Inflammatory macrophage (primary cell): ENCODE data around the gene MAST4.
"Not testable (repeated sequence)": the region's sequence is repeated elsewhere in the genome, so short reads cannot be mapped to it uniquely, and the experiment has no call there.

Experiments used
- DNase-seq, 2 donors: peaks; one replicate each; pipeline ENCODE4 v3.0.0-alpha.2; 2020 to 2022

The MAST4 gene

DNA sequence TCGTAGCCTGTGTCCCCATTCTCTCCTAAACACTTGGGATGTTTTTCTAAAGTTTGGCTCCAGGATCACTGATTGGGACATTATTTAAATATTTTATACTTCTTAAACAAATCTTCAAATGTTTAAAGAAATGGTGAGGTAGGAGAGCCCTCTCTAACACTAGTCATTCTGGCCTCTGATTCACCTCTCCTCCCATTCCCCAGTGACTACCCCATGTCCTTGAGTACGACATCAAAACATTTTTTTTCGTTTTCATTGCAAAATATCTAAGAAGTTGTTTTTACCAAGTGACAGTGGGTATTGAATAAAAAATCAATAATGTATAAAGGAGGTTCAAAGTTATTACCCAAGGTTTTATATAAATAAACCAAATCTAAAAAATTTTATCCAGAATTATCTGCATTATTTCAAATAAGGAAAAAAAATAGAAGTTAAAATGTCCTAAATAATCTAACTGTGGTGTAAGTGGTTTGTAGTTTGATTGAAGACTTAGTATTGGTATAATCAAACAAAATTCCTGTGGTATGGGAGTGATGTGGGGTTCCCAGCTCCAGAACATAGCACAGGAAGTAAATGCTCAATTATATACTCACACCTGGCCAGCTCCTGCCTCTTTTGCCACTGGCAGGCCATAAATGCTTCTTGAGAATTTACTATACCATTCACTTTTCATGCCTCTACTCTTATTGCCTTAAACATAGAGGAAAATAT, 51.1 kb downstream of the MAST4 start:
- no peak for DNase-seq

DNA sequence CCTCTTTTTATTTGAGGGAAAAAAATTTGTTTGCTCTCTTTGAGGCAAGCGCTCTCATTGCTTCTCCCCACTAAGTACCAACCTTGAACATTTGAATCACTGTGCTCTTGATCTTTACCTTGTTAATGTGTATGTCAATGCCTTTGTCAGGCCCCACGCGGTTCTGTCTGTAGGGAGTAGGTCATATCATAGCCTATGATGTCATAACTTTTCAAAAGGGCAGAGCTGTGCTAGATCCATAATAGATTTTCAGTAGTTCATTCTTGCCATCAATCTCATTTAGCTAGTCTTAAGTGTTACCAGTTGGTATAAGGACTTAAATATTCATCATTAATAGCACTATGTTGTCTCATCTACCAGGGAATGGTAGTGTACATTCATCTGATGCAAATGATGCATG, 56.6 kb downstream of the MAST4 start:
- no peak for DNase-seq

DNA sequence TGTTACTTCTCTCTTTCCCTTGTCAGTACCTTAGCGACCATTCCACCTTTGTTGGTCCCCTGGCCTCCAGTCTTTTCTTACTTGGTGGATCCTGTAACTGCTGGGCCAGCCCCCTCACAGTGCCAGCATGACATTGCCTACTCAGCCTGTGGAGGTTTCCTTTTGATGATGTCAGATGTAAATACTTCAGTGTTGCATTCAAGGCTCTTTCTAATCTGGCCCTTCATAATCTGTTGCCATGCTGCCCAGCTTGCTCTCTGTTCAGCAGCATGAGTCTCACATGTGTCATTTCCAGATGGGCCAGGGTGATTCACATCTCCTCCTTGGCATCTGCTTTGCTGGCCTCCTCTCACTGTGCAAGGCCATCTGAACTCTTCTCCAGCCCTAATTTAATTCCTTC, 57.1 kb downstream of the MAST4 start:
- DNase-seq = no peak

DNA sequence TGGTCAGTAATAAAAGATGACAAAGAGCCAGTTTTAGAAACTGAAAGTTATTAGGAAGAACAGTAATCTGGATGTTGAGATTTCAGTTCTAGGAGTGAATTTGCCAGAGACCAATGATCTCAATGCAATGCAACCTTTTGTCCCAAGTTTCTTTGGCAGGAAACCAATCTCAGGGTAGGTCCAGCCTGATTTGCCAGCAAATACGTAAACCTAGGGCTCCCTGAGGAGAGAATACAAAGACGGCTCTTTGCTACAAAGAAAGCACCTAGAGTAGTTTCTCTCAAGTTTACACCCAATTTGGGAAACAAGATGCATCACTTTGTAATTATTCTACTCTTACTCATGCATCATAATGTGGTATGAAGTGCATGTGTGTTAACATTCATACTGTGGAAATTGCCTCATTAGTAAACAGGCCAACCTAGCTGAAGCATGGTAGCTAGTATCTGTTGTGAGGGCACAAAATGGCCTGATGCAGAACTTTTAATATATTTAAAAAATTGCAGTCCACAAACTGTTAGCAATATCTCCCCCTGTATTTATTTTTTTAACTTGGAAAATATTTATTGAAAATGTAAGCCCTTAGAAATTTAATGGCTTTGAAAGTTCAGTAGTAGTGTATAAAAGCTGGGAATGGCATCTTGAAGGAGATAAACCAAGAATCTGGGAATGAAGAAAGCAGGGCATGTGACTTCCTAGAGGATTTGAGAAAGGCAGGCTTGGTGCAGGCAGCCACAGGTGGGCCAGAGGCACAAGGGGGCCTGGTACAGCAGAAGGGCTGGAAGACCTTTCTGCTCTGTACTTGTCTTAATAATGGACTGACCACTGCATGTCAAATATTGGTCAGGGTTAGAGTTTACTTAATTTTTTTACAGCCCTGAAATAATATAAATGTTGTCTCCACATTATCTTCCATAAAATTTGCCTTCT, 59.5 kb downstream of the MAST4 start:
- no peak for DNase-seq

DNA sequence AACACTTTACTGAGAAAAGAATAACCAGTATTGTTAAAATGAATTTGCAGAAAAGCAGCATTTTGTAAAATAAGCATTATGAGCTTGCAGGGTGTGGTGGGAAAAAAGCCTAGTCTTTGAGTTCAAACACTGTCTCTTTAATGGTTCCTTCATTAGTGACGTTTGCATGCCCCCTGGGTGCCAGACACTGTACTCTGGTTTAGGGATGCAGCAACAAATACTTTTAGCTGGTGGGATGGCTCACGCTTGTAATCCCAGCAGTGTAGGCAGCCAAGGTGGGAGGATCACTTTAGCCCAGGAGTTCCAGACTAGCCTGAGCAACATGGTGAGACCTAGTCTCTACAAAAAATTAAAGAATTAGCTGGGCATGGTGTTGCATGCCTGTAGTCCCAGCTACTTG, 62.3 kb downstream of the MAST4 start:
- DNase-seq = no peak

DNA sequence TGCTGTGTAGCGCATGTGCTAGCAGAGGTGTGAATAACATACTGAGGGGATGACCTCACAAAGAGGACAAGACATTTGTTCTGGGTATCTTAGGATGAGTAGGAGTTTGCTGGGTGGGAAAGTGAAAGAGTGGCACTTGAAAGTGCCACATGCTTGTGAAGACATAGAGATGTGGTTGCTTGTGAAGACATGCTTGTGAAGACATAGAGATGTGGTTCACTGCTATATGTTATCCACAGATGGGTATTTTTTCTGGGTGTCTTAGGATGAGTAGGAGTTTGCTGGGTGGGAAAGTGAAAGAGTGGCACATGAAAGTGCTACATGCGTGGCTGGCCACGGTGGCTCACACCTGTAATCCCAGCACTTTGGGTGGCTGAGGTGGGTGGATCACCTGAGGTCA, 63.6 kb downstream of the MAST4 start:
- DNase-seq = no peak

DNA sequence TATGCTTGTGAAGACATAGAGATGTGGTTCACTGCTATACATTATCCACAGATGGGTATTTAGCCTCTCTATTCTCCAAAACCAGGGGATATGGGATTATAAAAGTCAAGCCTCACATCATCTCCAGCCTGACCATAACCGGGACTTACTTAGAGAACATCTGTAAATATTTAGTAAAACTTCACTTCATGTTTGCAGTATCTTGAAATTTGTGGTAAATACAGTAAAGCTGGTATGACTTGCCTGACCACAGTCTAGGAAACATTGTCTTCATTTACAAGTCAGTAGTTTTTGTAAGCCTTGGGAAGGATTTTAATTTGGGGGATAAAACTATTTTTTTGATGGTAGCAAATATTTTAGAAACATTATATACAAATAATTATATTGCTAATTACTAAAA, 64.2 kb downstream of the MAST4 start:
- DNase-seq = no peak

DNA sequence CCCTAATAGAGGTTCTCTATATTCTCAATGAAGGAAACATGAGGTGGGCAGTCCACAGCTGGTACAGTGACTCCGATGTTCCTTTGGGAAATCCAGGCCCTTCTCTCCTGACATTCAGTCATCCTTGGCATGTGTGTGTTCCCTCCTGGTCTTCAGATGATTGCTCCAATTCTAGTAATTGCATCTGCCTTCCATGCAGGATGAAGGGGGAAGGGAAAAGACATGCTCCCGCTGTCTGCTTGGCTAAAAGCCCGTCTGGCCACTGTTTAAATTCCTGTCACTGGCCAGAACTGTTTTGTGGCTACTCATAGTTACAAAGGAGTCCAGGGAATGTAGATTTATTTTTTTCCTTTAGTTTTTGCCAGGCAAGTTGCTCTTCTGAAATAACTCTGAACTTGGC, 65.0 kb downstream of the MAST4 start:
- no peak for DNase-seq

DNA sequence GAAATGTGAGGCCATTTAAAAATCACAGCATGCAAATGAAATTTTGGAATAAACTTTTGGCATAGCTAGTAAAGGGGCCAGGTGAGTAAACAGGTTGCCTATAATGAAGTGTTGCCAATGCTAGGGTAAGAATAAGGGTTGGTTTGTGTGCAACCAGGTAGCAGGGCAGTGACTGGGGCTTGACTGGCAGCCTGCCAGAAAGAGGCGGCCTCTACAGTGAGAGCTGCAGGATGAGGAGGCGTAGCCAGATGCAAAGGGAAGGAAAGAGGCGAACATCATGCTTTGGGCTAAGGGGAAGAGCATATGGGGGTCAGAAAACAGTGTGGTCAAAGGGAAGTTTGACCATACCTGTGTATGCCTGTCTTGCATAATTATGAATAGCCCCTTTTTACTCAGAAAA, 70.6 kb downstream of the MAST4 start:
- peak in 1 of 2 donors; percentile 3 for DNase-seq

DNA sequence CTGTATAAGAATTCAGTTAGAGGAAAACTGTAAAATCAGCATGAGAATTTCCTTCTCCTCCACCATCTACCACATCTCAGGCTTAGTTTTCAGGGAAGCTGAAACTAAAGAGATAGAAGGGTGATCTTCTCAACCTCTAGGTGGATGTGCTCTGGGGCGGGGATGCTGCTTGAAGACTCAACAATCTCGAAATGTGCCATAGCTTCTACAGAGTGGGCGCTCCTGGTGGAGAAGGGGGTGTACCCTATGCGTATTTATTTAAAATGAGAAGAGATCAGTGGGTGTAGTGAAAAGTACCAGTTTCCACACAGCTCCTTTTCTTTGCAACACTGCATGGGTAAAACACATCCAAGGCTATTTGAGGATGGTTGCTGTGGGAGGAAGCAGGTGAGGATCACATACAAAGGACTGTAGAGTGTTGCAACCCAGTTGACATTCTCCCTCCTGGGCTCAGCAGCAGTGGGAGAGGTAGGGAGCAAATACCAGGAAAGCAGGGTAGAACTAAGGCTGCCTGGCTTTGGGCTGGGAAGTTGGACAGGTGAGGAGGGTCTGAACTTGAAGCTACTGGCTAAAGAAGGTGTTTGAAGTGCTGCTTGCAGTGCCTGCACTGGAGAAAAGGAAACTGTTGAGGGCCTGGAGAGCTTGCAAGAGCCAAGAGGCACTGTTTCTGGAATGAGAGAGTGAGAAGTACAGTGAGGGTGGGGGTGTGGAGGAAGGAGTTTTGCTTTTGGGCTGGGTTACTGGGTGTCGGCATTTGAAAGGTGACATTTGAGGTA, 73.1 kb downstream of the MAST4 start:
- DNase-seq = no peak

DNA sequence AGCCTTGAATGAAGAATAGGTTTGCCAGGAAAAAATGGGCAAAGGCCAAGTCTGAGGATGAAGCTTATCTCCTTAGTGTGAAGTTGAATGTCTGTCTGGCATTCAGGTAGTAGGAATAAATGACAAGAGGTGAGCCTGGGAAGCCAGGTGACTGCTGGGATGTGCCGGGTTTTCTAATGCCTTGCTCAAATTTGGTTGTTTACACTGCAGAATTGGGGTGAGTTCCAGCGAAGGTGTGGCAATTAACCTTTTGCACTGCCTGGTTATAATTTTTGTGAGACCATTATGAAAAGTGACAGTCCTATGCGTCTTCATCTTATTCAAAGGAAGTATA, 73.6 kb downstream of the MAST4 start:
- DNase-seq = no peak

DNA sequence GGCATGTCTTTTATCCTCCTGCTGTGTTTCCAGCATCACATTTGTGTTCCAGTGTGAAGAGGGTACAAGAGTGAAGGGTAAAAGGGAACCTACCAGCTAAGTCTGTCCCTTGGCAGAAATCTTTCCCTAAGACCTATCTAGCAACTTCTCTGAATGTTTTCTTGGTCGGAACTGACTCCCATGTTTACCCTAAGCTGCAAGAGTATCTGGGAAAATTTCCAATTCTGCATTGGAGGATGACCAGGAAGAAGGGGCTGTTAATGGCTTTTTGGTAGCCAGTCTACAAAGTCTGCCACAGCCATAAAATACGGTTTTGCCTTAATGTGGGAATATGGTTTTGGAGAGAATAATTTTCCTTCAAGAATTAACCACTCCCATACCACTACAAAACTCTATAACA, 75.1 kb downstream of the MAST4 start:
- no peak for DNase-seq

DNA sequence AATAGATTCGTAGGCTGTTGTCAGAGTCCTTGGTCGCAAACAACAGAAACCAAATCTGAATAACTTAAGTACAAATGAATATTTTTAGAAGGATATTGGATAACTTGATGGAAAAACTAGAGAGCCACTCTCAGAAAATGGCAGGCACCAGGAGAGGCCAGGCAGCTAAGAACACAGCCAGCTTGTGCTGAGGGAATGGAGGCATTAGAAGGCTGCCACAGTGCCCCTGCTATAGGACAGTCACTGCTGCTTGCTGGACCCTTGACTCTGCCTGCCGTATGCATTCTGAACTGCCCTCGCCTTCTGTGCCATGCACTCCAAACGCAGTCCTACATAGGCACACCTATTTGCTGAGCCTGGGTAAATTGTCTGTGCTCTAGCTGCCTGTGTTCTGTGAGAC, 78.6 kb downstream of the MAST4 start:
- DNase-seq = no peak

DNA sequence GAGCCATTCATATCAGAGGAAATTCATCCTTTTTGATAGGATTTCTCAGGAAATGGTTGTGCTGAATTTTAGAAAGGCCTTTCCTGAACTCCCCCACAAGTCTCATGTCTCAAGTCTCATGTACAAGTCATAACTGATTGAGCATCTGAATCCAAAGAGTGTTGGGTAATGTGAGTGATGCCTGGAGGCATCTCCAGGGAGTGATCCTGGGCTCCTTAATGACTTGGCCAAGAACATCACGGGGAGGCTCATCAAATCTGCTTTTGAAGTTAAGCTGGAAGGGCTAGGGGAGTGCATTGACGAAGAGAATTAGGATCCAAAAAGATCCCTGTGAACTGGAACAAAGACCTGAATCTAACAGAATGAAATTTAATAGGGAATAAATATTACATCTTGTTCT, 79.2 kb downstream of the MAST4 start:
- no peak for DNase-seq

DNA sequence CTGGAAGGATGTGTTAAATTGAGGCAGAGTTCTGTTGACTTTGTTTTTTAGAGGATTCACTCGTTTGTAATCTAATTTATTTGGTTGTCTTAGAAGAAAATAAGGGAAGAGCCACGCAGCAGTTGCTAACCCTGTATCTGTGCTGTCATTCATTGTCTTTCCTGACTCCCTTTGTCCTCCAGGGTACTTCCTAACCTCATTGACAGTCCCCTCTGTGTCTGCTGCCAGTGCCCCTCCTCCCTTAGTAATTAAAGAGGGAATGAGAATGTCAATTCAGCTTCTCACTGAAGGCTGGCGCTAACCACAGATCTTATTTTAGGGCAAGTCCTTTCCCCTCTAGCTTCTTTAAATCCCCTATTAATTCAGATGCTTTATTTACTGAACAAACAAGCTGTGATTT, 84.0 kb downstream of the MAST4 start:
- no peak for DNase-seq

DNA sequence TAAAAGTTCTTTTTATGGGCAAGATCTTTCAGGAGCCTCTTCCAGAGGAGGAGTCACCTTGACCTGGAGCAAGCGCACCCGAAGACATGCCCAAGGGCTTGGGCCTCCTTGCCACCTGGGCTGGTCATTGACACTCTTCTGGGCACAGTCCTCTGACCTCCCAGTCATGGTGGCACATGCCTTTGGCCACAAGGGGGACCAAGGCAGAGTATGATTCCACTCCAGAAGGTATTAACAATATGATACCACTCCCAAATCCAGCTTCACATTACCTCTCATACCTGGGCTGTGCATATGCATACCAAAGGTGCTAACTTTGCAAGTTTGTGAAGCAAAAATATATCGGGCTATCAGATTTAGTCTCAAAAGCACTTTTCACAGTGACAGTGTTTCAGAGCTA, 84.6 kb downstream of the MAST4 start:
- DNase-seq = peak; percentile 1 to 7

DNA sequence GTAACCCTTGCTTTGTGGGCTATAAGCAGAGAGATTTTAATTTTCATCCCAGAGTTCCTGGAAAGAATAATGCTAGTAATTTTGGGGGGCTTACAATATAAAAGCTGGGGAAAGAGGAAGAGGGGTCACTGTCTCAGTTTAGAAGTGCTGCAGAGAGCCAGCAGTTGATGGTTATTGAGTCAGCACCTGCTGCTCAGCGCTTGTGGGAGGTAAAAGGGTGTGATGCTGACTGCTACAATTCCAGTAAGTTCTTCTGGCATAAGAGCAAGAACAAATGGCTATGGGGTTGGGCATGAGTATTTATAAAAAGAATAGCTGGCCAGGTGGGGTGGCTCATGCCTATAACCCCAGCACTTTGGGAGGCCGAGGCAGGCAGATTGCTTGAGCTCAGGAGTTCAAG, 88.5 kb downstream of the MAST4 start:
- no peak for DNase-seq

DNA sequence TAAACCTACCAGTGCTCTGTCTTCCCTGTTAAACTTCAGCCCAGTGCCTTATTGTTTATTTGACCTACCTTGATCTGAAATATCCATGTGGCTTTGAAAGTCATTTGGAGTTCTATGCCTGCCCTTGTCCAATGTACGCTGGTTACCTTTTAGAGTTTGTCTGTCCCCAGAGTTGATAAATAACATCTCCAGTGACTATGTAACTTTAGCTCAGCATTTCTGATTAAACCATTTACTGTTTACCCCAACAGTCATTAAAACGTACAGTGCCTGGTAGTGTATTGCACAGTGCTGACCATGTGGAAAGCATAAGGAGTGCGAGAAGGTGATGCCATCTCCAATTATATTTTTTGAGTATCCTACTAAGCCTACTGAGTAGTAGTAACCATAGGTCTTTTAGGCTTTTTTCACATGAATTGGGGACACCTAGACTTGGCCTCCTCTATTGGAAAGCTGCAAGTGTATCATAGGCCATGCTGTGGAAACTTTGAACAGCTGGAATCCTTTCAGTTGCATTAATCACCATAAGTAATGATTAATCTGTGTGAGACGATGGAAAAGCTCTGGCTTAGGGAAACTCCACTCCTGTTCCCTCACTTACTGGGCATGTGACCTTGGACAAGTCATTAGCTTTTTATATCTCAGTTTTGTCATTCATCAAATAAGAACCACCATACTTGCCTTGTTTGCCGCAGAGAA, 93.5 kb downstream of the MAST4 start:
- DNase-seq = no peak

DNA sequence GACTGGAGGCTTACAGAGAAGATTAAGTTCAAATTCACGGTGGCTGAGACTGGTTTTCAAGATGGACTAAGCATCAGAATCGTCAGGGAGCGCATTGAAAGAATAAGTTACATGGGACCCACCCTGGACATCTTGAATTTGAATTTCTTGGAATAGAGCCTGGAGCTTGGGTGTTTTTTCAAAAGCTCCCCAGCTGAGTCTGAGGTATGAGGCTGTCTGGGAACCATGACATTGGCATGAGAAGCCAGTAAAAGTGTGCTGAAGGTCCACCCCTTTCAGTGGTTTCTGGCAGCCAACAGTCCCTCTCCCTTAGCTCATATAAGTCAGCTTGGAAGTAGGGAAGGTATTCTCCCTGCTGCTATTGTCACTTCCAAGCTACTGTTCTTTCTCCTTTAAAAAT, 97.8 kb downstream of the MAST4 start:
- DNase-seq = no peak

DNA sequence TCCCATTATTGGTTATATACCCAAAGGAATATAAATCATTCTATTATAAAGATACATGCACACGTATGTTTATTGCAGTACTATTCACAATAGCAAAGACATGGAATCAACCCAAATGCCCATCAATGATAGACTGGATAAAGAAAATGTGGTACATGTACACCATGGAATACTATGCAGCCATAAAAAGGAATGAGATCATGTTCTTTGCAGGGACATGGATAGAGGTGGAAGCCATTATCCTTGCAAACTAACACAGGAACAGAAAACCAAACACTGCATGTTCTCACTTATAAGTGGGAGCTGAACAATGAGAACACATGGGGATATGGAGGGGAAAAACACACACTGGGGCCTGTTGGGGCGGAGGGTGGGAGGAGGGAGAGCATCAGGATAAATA, 99.6 kb downstream of the MAST4 start:
- DNase-seq = not testable (repeated sequence)

DNA sequence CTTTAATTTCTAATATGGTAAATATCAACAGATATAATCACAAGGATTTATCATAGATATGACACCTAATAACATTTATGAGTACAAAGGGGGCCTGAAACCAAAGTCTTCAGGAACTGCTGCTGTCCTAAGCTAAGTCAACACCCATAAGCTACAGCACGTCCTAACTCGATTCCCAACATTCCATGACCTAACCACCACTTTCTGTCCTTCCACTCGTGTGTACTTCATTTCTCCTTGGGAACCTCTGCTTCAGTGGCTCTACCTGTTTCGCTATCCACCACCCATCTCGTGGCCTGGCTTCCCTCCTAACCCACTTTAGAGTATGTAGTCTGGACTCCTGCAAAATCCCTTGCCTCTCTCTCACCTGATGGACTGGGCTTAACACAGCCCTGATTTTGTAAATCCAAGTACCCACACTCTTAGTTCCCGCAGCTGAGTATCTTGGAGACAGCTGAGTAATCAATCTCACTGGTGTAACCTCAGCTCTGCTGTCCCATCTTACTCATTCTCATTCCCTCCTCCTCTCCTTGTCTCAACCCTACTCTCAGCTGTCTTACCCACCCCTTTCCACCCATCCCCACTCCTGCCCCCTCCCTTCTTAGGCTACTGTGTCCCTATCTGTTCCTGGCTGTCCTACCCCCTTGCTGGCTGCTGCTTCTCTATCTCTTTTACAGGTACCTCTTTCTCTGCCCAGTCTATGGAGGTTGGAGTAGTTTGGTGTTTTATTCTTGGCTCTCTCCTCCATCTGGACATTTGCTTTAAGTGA, 101.8 kb downstream of the MAST4 start:
- DNase-seq = no peak

DNA sequence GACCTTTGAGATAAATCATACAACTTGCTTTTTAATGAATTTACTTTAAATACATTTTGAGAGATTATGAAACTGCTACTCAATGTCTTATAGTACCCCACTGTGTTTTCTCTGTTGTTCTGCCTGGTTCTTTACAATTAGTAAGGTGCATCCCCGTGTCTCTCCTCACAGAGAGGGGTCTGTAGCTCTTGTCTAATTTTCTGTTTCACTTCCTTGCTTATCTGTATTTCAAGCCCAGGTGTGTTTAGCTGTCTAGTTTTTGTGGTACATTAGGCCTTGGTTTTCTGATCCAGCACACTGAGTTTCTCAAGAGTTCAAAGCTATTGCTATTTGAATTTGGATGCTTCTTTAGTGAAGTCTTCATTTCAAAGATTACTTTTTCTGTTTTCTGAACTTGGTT, 105.1 kb downstream of the MAST4 start:
- no peak for DNase-seq
